Transverse colon (tissue), 4 donors: ENCODE results near the gene C2. TPM values are rescaled to one million over a fixed set of nuclear protein-coding genes. Genes with fewer than 3 reads are reported as not detected.

ENCODE experiments used
- DNase-seq: peaks from one replicate; pipeline ENCODE4 v3.0.0-alpha.2; 2019
- H3K27ac ChIP-seq, 4 donors: fragments of 200-600 bp; sonication (generic); 2 replicates each; pipeline ENCODE4 v1.5.1; 2016 to 2018; ENCODE audit warnings: inconsistent platforms in 4 of 4
- H3K27me3 ChIP-seq: fragments of 200-600 bp; sonication (generic); 2 replicates; pipeline ENCODE4 v1.5.1; 2017; ENCODE audit warnings: inconsistent platforms
- H3K36me3 ChIP-seq, 4 donors: fragments of 200-600 bp; sonication (generic); 2 replicates each; pipeline ENCODE4 v1.5.1; 2017 to 2019; ENCODE audit warnings: inconsistent platforms in 4 of 4
- H3K4me1 ChIP-seq, 4 donors: fragments of 200-600 bp; sonication (generic); 2 replicates each; pipeline ENCODE4 v1.5.1; 2017 to 2020; ENCODE audit warnings: inconsistent platforms in 4 of 4
- H3K4me3 ChIP-seq, 4 donors: fragments of 200-600 bp; sonication (generic); 1 replicate in 1 of 4; 2 replicates in 3 of 4; pipeline versions ENCODE4 v1.5.1 to v1.6.1; 2017 to 2019; ENCODE audit warnings: inconsistent platforms in 4 of 4
- H3K9me3 ChIP-seq, 2 donors: fragments of 200-600 bp; sonication (generic); 2 replicates each; pipeline ENCODE4 v1.5.1; 2017 to 2019; ENCODE audit warnings: inconsistent platforms in 2 of 2
- CTCF ChIP-seq, 5 experiments: fragments of 200-600 bp in 3 of 5; fragments of 450-650 bp in 2 of 5; sonication (generic) in 3 of 5; IDR thresholded peaks; 1 replicate in 2 of 5; 2 replicates in 3 of 5; pipeline ENCODE4 v1.5.1; 2016 to 2017; ENCODE audit warnings: antibody characterized with exemption in 5 of 5, inconsistent platforms in 3 of 5, mild to moderate bottlenecking in 2 of 5, moderate library complexity in 1 of 5
- EP300 ChIP-seq: sonication (generic); formaldehyde crosslinking; IDR thresholded peaks from one replicate; pipeline ENCODE4 v1.6.1; 2017; ENCODE audit warnings: antibody characterized with exemption, low read depth
- POLR2A ChIP-seq: fragments of 450-650 bp; IDR thresholded peaks from one replicate; pipeline ENCODE4 v1.6.1; 2016; ENCODE audit warnings: antibody characterized with exemption, mild to moderate bottlenecking, moderate library complexity
- POLR2AphosphoS5 ChIP-seq, 3 donors: sonication (generic); formaldehyde crosslinking; IDR thresholded peaks; one replicate each; pipeline ENCODE4 v1.6.1; 2016; ENCODE audit warnings: antibody characterized with exemption in 3 of 3
- WGBS, 2 donors: methylation state at CpG; one replicate each; pipeline ENCODE4 v1.1.5; 2018; ENCODE audit warnings: low coverage in 1 of 2; 5-methylcytosine and 5-hydroxymethylcytosine counted together
- in situ Hi-C, 4 donors: fragments of 200-750 bp; cut with MboI; loops; one replicate each; pipeline versions ENCODE4 v1.15.0 to v1.15.1; 2017; ENCODE audit warnings: low sequenced_read_pairs in 3 of 4, low pct_ligation_motif_present in 1 of 4, low pct_unique_long_range_greater_than_20kb in 1 of 4
- intact Hi-C: fragments of 100-400 bp; cut with DNase I; formaldehyde crosslinking; loops from one replicate; pipeline ENCODE4 v1.15.1; 2023; ENCODE audit warnings: low total_unique reads
- total RNA-seq, 4 donors: library from RNA; depleted of rRNA; stranded (reverse); fragments of >200 nt; gene quantifications; one replicate each; pipeline ENCODE4 v1.1.0, GENCODE V29; 2016

Gene C2
- total RNA-seq, 4 donors from 2014 or later = 4.6 to 9.4 (median 7.5) TPM

- DNase-seq = no peak
- intact Hi-C loops = no loop called here
Measured at GRCh38 chr6:31947864-31948263, 20.3 kb downstream of the C2 start.

GRCh38 chr6:31948306-31948705, 20.8 kb downstream of the C2 start:
- WGBS, 2 donors = 62 to 83% methylated on average over 2 to 5 of the region's 5 CpGs
- Histone ChIP-seq H3K4me1 (peaks cover 8 to 23% (median 18%) of the 10 kb centered on the region in 4 donors), H3K27ac (no peak overlapping the region), H3K9me3 (no peaks in the 10 kb centered on the region), H3K4me3 (no peak overlapping the region), H3K36me3 (peaks cover 0 to 6% (median 2%) of the 10 kb centered on the region in 4 donors), H3K27me3 (no peaks in the 10 kb centered on the region)
- in situ Hi-C loops (no loop called here), intact Hi-C loops (no loop called here)
- DNase-seq = no peak
- TF ChIP-seq CTCF (IDR thresholded peaks at IDR 0.05) (no peak), POLR2AphosphoS5 (IDR thresholded peaks at IDR 0.05) (no peak), POLR2A (no peak), EP300 (no peak)

More at GRCh38 chr6:31947864-31948263, 20.3 kb downstream of the C2 start:
- in situ Hi-C loops = no loop called here
- TF ChIP-seq POLR2AphosphoS5 (IDR thresholded peaks at IDR 0.05) (no peak), EP300 (no peak), POLR2A (no peak), CTCF (IDR thresholded peaks at IDR 0.05) (no peak)
- no peaks in the 10 kb centered on the region for H3K27me3 ChIP-seq
- no peaks in the 10 kb centered on the region for H3K9me3 ChIP-seq
- WGBS, 2 donors = 89 to 94% methylated on average over 3 to 4 of the region's 4 CpGs
- no peak overlapping the region for H3K4me3 ChIP-seq
- H3K36me3 ChIP-seq = peaks cover 0 to 1% (median under 1%) of the 10 kb centered on the region in 4 donors
- no peak overlapping the region for H3K27ac ChIP-seq
- peaks cover 8 to 23% (median 18%) of the 10 kb centered on the region in 4 donors for H3K4me1 ChIP-seq

DNA sequence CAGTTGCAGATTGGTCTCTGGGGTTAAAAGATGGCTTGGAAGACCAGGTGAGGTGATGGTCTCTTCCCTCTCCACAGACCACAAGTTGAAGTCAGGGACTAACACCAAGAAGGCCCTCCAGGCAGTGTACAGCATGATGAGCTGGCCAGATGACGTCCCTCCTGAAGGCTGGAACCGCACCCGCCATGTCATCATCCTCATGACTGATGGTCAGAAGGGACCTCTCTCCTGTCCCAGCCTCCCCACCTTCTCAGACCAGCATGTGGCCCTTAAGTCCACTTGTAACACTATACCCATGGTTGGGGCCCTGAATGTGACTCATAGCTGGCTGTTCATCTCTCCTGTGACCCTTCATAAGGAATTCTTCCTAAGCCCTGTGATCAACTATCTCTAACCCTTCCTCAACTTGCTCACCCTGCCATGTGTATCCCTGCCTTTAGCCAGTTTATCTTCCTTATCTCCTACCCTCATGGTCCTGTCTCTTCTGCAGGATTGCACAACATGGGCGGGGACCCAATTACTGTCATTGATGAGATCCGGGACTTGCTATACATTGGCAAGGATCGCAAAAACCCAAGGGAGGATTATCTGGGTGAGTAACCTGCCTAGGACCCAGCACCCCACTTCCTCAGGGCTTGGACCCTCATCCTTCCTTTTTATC, 21.4 kb downstream of the C2 start:
- intact Hi-C loops (no loop called here), in situ Hi-C loops (no loop called here)
- Histone ChIP-seq H3K27me3 (no peaks in the 10 kb centered on the region), H3K9me3 (no peaks in the 10 kb centered on the region), H3K4me1 (peaks cover 8 to 23% (median 18%) of the 10 kb centered on the region in 4 donors), H3K27ac (no peak overlapping the region), H3K4me3 (no peak overlapping the region), H3K36me3 (peaks cover 0 to 12% (median 5%) of the 10 kb centered on the region in 4 donors)
- WGBS, 2 donors = 72 to 84% methylated on average over 6 of the region's 6 CpGs
- no peak for DNase-seq
- peak; percentile 2 for TF ChIP-seq POLR2A
- TF ChIP-seq EP300 = no peak
- no peak for TF ChIP-seq POLR2AphosphoS5 (IDR thresholded peaks at IDR 0.05)
- no peak for TF ChIP-seq CTCF (IDR thresholded peaks at IDR 0.05)

DNA sequence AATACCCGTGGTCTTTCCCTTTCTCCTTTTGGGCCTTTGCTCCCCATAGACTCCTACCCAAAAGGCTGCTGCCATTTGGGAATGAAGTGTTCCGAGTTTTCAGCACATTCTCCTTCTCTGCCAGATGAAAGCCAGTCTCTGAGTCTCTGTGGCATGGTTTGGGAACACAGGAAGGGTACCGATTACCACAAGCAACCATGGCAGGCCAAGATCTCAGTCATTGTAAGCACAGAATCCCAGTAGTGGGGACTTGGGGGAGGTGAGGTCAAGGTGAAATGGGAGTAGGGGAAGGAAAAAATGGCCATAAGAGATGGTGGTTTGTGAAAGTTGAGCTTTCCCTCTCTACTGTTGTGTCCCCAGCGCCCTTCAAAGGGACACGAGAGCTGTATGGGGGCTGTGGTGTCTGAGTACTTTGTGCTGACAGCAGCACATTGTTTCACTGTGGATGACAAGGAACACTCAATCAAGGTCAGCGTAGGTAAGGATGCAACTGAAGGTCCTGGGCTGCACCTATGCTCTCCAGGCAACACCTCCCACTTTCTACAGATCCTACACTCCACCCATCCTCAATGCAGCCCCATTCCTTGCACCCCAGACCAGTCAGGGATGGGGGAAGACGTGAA, 22.5 kb downstream of the C2 start:
- Histone ChIP-seq H3K4me3 (no peak overlapping the region), H3K9me3 (no peaks in the 10 kb centered on the region), H3K4me1 (peaks cover 7 to 18% (median 15%) of the 10 kb centered on the region in 4 donors), H3K27me3 (no peaks in the 10 kb centered on the region), H3K27ac (no peak overlapping the region), H3K36me3 (peaks cover 0 to 23% (median 13%) of the 10 kb centered on the region in 4 donors)
- in situ Hi-C loops (loop anchor here in 3 of 4 donors (10.0 to 25.0 kb wide), 3 partner anchors 45 to 275 kb away; partner anchors contain the start of gene ZBTB12 (in 1 of the 3)), intact Hi-C loops (loop anchor here (5.0 kb wide), 1 partner anchor 48 kb away; the partner anchor contains the start of gene ZBTB12)
- 84 to 92% methylated on average over 6 to 7 of the region's 7 CpGs for WGBS, 2 donors
- DNase-seq = no peak
- TF ChIP-seq EP300 (no peak), CTCF (IDR thresholded peaks at IDR 0.05) (no peak), POLR2AphosphoS5 (IDR thresholded peaks at IDR 0.05) (no peak), POLR2A (no peak)
